Endothelial cell of umbilical vein (primary cell): ENCODE measurements around the gene HEATR5B. TPM values are rescaled to one million over a fixed set of nuclear protein-coding genes. Genes with fewer than 3 reads are reported as not detected.

Source experiments
- BruUV-seq: library from RNA; stranded (reverse); fragments of 400-500 nt; replicated peaks from 2 replicates; lab custom pipeline; 2021; lab: Mats Ljungman, UMichigan
- CTCF ChIA-PET: fragments of 300-600, 350-600 bp; sonication (Branson Sonifier 250); formaldehyde crosslinking; loops from one replicate; lab custom pipeline; 2021; ENCODE audit warnings: antibody characterized with exemption, inconsistent platforms; lab: Charles Lee
- POLR2A ChIA-PET: fragments of 300-600, 350-600 bp; sonication (Branson Sonifier 250); formaldehyde crosslinking; loops from one replicate; lab custom pipeline; 2021; ENCODE audit warnings: antibody characterized with exemption, inconsistent platforms; lab: Charles Lee
- DNase-seq: peaks from one replicate; pipeline ENCODE4 v3.0.0-alpha.2; 2011; ENCODE audit warnings: low read depth, low spot score
- FAIRE-seq: peaks from 2 replicates; lab custom pipeline; 2011; peaks lifted over from hg19 to GRCh38; lab: Jason Lieb, UNC
- H2AFZ ChIP-seq: 2 replicates; pipeline ENCODE4 v1.6.0; 2012; ENCODE audit warnings: low read depth, low read length, control low read depth, inconsistent platforms
- H3K27ac ChIP-seq: 2 replicates; pipeline ENCODE4 v1.5.1; 2011; ENCODE audit warnings: low read depth, mild to moderate bottlenecking, control low read depth, low read length, moderate library complexity; ENCODE audit not compliant: insufficient read depth
- H3K27me3 ChIP-seq, 2 experiments: 2 replicates each; pipeline versions ENCODE4 v1.6.0 to v1.6.1; 2011; ENCODE audit warnings: low read length in 2 of 2, mixed read lengths in 1 of 2; ENCODE audit not compliant: control insufficient read depth in 2 of 2, insufficient read depth in 2 of 2
- H3K36me3 ChIP-seq, 2 experiments: 2 replicates in 1 of 2; 3 replicates in 1 of 2; pipeline ENCODE4 v1.5.1; 2011; ENCODE audit warnings: low read length in 2 of 2, mild to moderate bottlenecking in 1 of 2, moderate library complexity in 1 of 2; ENCODE audit not compliant: control insufficient read depth in 2 of 2, insufficient read depth in 2 of 2; ENCODE audit errors: extremely low read depth in 1 of 2
- H3K4me1 ChIP-seq: 3 replicates; pipeline ENCODE4 v1.5.1; 2011; ENCODE audit warnings: mild to moderate bottlenecking, low read length; ENCODE audit not compliant: control insufficient read depth, insufficient read depth; ENCODE audit errors: extremely low read depth
- H3K4me2 ChIP-seq: 2 replicates; pipeline ENCODE4 v1.6.1; 2011; ENCODE audit warnings: low read length, control low read depth, mixed read lengths; ENCODE audit not compliant: insufficient read depth
- H3K4me3 ChIP-seq, 3 experiments: fragments of 200-600 bp in 1 of 3; sonication (generic), shearing (Covaris generic) in 1 of 3; replicated peaks in 1 of 3; 2 replicates each; pipeline ENCODE4 v1.5.1; 2011 to 2016; ENCODE audit warnings: control low read depth in 3 of 3, low read length in 3 of 3, mild to moderate bottlenecking in 2 of 3, inconsistent platforms in 1 of 3, low read depth in 1 of 3, moderate library complexity in 1 of 3; ENCODE audit not compliant: insufficient read depth in 1 of 3
- H3K79me2 ChIP-seq: 2 replicates; pipeline ENCODE4 v1.6.0; 2012; ENCODE audit warnings: low read length, inconsistent platforms; ENCODE audit not compliant: control insufficient read depth, insufficient read depth
- H3K9ac ChIP-seq: replicated peaks from 2 replicates; pipeline ENCODE3; 2011; ENCODE audit warnings: low read length, control low read depth; ENCODE audit not compliant: insufficient read depth; ENCODE audit errors: extremely low read depth
- H3K9me1 ChIP-seq: replicated peaks from 3 replicates; pipeline ENCODE4 v1.6.0; 2011; ENCODE audit warnings: mild to moderate bottlenecking, low read length; ENCODE audit not compliant: control insufficient read depth, insufficient read depth; ENCODE audit errors: extremely low read depth
- H3K9me3 ChIP-seq: replicated peaks from 2 replicates; pipeline ENCODE4 v1.5.1; 2012; ENCODE audit warnings: low read length, inconsistent platforms; ENCODE audit not compliant: control insufficient read depth, insufficient read depth
- H4K20me1 ChIP-seq: replicated peaks from 2 replicates; pipeline ENCODE3; 2011; ENCODE audit warnings: mild to moderate bottlenecking, low read length; ENCODE audit not compliant: control insufficient read depth, insufficient read depth; ENCODE audit errors: extremely low read depth
- EZH2 ChIP-seq: IDR thresholded peaks from 2 replicates; pipeline ENCODE4 v1.6.1; 2012; ENCODE audit warnings: borderline replicate concordance, low read depth, mild to moderate bottlenecking, moderate library complexity, low read length, inconsistent platforms; ENCODE audit not compliant: severe bottlenecking
- FOS ChIP-seq: IDR thresholded peaks from 2 replicates; pipeline ENCODE4 v1.6.1; 2011; ENCODE audit warnings: mild to moderate bottlenecking, low read length, moderate library complexity, borderline replicate concordance; ENCODE audit not compliant: insufficient read depth
- GATA2 ChIP-seq: IDR thresholded peaks from 2 replicates; pipeline ENCODE4 v1.7.0; 2011; ENCODE audit warnings: low read depth, mild to moderate bottlenecking, moderate library complexity, mixed read lengths, low read length; ENCODE audit not compliant: insufficient read length, insufficient read depth
- JUN ChIP-seq: IDR thresholded peaks from 2 replicates; pipeline ENCODE4 v1.6.1; 2011; ENCODE audit warnings: borderline replicate concordance, low read depth; ENCODE audit not compliant: insufficient read length, insufficient read depth
- MYC ChIP-seq: IDR thresholded peaks from one replicate; pipeline ENCODE4 v1.6.1; 2011; ENCODE audit warnings: mild to moderate bottlenecking, low read depth, low read length
- POLR2A ChIP-seq: IDR thresholded peaks from 2 replicates; pipeline ENCODE4 v1.6.1; 2012; ENCODE audit warnings: low read depth, mild to moderate bottlenecking, control low read depth, low read length
- POLR2AphosphoS5 ChIP-seq: IDR thresholded peaks from 2 replicates; pipeline ENCODE4 v1.6.1; 2012; ENCODE audit warnings: low read depth, mild to moderate bottlenecking, control low read depth, low read length, moderate library complexity; ENCODE audit not compliant: insufficient read depth
- dilution Hi-C: fragments of 300-500 bp; cut with MboI; formaldehyde crosslinking; loops from one replicate; pipeline ENCODE4 v1.15.0; 2019; ENCODE audit warnings: low sequenced_read_pairs; ENCODE audit not compliant: extremely low pct_ligation_motif_present
- intact Hi-C: fragments of 100-400 bp; cut with micrococcal nuclease; formaldehyde crosslinking; loops from one replicate; pipeline ENCODE4 v1.10.0; 2022
- polyA plus RNA-seq, 4 experiments: library from polyadenylated mRNA; depleted of rRNA in 3 of 4; stranded (reverse) in 3 of 4; unstranded in 1 of 4; fragments of >200 nt; gene quantifications; 2 replicates each; pipeline versions ENCODE4 v1.2.1 to v1.2.3, GENCODE V29; 2011 to 2012; ENCODE audit warnings: missing spikeins in 1 of 4
- total RNA-seq: library from RNA; stranded (reverse); gene quantifications from 2 replicates; pipeline ENCODE4 v1.2.3, GENCODE V29; 2021
- TF ChIP-seq, protein P1 (sequence below): IDR thresholded peaks from 2 replicates; pipeline ENCODE4 v1.6.1; 2011; ENCODE audit not compliant: insufficient read depth, insufficient read length
- TF ChIP-seq, protein P2 (sequence below), 2 donors: IDR thresholded peaks; 1 replicate in 1 of 2; 2 replicates in 1 of 2; pipeline ENCODE4 v1.5.1; 2011; ENCODE audit warnings: low read length in 2 of 2, mild to moderate bottlenecking in 2 of 2, moderate library complexity in 2 of 2, control low read depth in 1 of 2, inconsistent platforms in 1 of 2, low read depth in 1 of 2; ENCODE audit not compliant: insufficient read depth in 1 of 2; ENCODE audit errors: extremely low read depth in 1 of 2

Gene HEATR5B
- total and polyA plus RNA-seq, 2 donors (not counting 3 experiments of a cell fraction or from before 2014, with no cell fraction given): 16.1 to 22.5 TPM

DNA sequence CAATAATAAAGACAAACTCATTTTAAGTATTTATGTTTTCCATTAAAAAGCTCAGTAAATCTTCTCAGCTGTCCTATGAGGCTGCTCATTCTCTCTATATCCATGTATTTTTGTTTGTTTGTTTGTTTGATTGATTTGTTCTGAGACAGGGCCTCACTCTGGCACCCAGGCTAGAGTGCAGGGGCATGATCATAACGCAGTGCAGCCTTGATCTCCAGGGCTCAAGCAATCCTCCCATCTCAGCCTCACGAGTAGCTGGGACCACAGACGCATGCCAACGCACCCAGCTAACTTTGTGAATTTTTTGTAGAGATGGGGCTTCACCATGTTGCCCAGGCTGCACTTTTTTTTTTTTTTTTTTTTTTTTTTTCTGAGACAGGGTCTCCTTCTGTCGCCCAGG lies 123.4 kb downstream of the HEATR5B start:
- Histone ChIP-seq H4K20me1 (no peaks in the 10 kb centered on the region), H3K79me2 (peaks cover 67% of the 10 kb centered on the region), H3K4me1 (peaks cover 9% of the 10 kb centered on the region), H3K4me2 (no peak overlapping the region), H3K9me3 (no peaks in the 10 kb centered on the region), H3K27me3 (no peaks in the 10 kb centered on the region), H3K36me3 (no peaks in the 10 kb centered on the region), H3K4me3 (no peak overlapping the region), H3K27ac (no peak overlapping the region), H2AFZ (no peak overlapping the region), H3K9me1 (no peaks in the 10 kb centered on the region), H3K9ac (no peak overlapping the region)
- FAIRE-seq (no peak), DNase-seq (no peak)
- intact Hi-C loops (no loop called here), dilution Hi-C loops (no loop called here)
- ChIA-PET POLR2A (no interaction called here), CTCF (no interaction called here)
- TF ChIP-seq FOS: no peak
- TF ChIP-seq POLR2A: no peak
- no peak for TF ChIP-seq EZH2
- TF ChIP-seq MYC: no peak
- TF ChIP-seq, protein P1, sequence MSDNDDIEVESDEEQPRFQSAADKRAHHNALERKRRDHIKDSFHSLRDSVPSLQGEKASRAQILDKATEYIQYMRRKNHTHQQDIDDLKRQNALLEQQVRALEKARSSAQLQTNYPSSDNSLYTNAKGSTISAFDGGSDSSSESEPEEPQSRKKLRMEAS: no peak
- no peak for TF ChIP-seq JUN
- TF ChIP-seq, protein P2, sequence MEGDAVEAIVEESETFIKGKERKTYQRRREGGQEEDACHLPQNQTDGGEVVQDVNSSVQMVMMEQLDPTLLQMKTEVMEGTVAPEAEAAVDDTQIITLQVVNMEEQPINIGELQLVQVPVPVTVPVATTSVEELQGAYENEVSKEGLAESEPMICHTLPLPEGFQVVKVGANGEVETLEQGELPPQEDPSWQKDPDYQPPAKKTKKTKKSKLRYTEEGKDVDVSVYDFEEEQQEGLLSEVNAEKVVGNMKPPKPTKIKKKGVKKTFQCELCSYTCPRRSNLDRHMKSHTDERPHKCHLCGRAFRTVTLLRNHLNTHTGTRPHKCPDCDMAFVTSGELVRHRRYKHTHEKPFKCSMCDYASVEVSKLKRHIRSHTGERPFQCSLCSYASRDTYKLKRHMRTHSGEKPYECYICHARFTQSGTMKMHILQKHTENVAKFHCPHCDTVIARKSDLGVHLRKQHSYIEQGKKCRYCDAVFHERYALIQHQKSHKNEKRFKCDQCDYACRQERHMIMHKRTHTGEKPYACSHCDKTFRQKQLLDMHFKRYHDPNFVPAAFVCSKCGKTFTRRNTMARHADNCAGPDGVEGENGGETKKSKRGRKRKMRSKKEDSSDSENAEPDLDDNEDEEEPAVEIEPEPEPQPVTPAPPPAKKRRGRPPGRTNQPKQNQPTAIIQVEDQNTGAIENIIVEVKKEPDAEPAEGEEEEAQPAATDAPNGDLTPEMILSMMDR (IDR thresholded peaks at IDR 0.05; ENCODE audit: extremely low read depth in 1 of 2, insufficient read depth in 1 of 2, low read depth in 1 of 2, low read length in 2 of 2): no peak
- TF ChIP-seq POLR2AphosphoS5: no peak
- TF ChIP-seq GATA2: no peak
- no TSS peak for BruUV-seq
